GM12878 (cell line): ENCODE measurements around the gene FBRSL1. TPM values are rescaled to one million over a fixed set of nuclear protein-coding genes. Genes with fewer than 3 reads are reported as not detected.
A peak's percentile ranks its signal among the peaks of the same experiment; 100 is the strongest.

ENCODE experiments used
- ATAC-seq: fragments of 200-7000 bp; cut with Tn5 transposase; 3 replicates; pipeline ENCODE4 v1.9.1; 2020; ENCODE audit warnings: mild to moderate bottlenecking, moderate library complexity
- BruUV-seq: library from RNA; stranded (reverse); fragments of 400-500 nt; replicated peaks from 2 replicates; lab custom pipeline; 2021; lab: Mats Ljungman, UMichigan
- CTCF ChIA-PET: fragments of 300-600 bp; sonication (Branson Sonifier 250); formaldehyde crosslinking; extraction: SDS; loops from one replicate; lab custom pipeline; 2021; ENCODE audit warnings: inconsistent platforms; lab: Yijun Ruan, JAX
- POLR2A ChIA-PET: fragments of 350-600 bp; formaldehyde crosslinking; extraction: SDS; loops from one replicate; lab custom pipeline; 2021; ENCODE audit warnings: inconsistent platforms; lab: Charles Lee
- RAD21 ChIA-PET: fragments of 300-600 bp; sonication (Branson Sonifier 250); formaldehyde crosslinking; loops from one replicate; lab custom pipeline; 2023; ENCODE audit warnings: antibody characterized with exemption; ENCODE audit not compliant: unreplicated experiment; lab: Charles Lee
- SMC1A ChIA-PET: fragments of 300-600 bp; sonication (Branson Sonifier 250); formaldehyde crosslinking; loops from one replicate; lab custom pipeline; 2023; ENCODE audit not compliant: unreplicated experiment, uncharacterized antibody; lab: Charles Lee
- DNase-seq: peaks from one replicate; pipeline ENCODE4 v3.0.0-alpha.2; 2011; ENCODE audit warnings: low read depth, low spot score
- FAIRE-seq: peaks from 3 replicates; lab custom pipeline; 2011; peaks lifted over from hg19 to GRCh38; lab: Jason Lieb, UNC
- H2AFZ ChIP-seq: 2 replicates; pipeline ENCODE4 v1.6.0; 2011; ENCODE audit warnings: low read depth, low read length, control low read depth; ENCODE audit not compliant: control insufficient read depth
- H3K27ac ChIP-seq: 2 replicates; pipeline ENCODE4 v1.5.1; 2011; ENCODE audit warnings: control low read depth; ENCODE audit not compliant: control insufficient read depth, insufficient read depth
- H3K27me3 ChIP-seq, 2 experiments: replicated peaks in 1 of 2; 2 replicates each; pipeline versions ENCODE4 v1.6.0 to v1.6.1; 2011; ENCODE audit warnings: low read length in 1 of 2; ENCODE audit not compliant: control insufficient read depth in 2 of 2, insufficient read depth in 2 of 2
- H3K36me3 ChIP-seq, 2 experiments: 2 replicates each; pipeline ENCODE4 v1.5.1; 2011; ENCODE audit warnings: low read length in 1 of 2; ENCODE audit not compliant: control insufficient read depth in 2 of 2, insufficient read depth in 2 of 2
- H3K4me1 ChIP-seq: 2 replicates; pipeline ENCODE4 v1.6.1; 2011; ENCODE audit warnings: mild to moderate bottlenecking, low read length, moderate library complexity, mixed read lengths; ENCODE audit not compliant: control insufficient read depth, insufficient read depth
- H3K4me2 ChIP-seq: 2 replicates; pipeline ENCODE4 v1.6.0; 2011; ENCODE audit warnings: control low read depth; ENCODE audit not compliant: control insufficient read depth, insufficient read depth
- H3K4me3 ChIP-seq: fragments of 200-600 bp; sonication (generic); 2 replicates; pipeline ENCODE4 v1.5.1; 2016
- H3K79me2 ChIP-seq: 2 replicates; pipeline ENCODE4 v1.6.0; 2011; ENCODE audit warnings: low read length; ENCODE audit not compliant: control insufficient read depth, insufficient read depth
- H3K9ac ChIP-seq: 2 replicates; pipeline ENCODE4 v1.8.0; 2011; ENCODE audit warnings: low read length, control low read depth, mixed read lengths; ENCODE audit not compliant: control insufficient read depth, insufficient read depth
- H3K9me3 ChIP-seq: replicated peaks from 3 replicates; pipeline ENCODE4 v1.5.1; 2011; ENCODE audit warnings: mild to moderate bottlenecking, low read length; ENCODE audit not compliant: control insufficient read depth, insufficient read depth
- H4K20me1 ChIP-seq: 2 replicates; pipeline ENCODE4 v1.6.0; 2011; ENCODE audit not compliant: control insufficient read depth, insufficient read depth
- CUX1 ChIP-seq: IDR thresholded peaks from 2 replicates; pipeline ENCODE4 v1.6.1; 2012; ENCODE audit warnings: improper control_type of control experiment, low read depth, low read length; ENCODE audit not compliant: insufficient replicate concordance
- GATAD2B ChIP-seq: fragments of 450-650 bp; conservative IDR thresholded peaks from 2 replicates; pipeline ENCODE4 v1.6.1; 2017; ENCODE audit warnings: low read depth, mild to moderate bottlenecking, moderate library complexity
- MEF2B ChIP-seq: fragments of 450-650 bp; IDR thresholded peaks from 2 replicates; pipeline ENCODE4 v1.6.1; 2018; ENCODE audit warnings: mild to moderate bottlenecking, moderate library complexity; ENCODE audit not compliant: partially characterized antibody, poor library complexity, severe bottlenecking
- NFXL1 ChIP-seq: fragments of 450-650 bp; IDR thresholded peaks from 2 replicates; pipeline ENCODE4 v1.6.1; 2017; ENCODE audit warnings: antibody characterized with exemption, mild to moderate bottlenecking, borderline replicate concordance
- NR2F1 ChIP-seq: fragments of 450-650 bp; conservative IDR thresholded peaks from 2 replicates; pipeline ENCODE4 v1.6.1; 2017; ENCODE audit warnings: mild to moderate bottlenecking
- POLR2A ChIP-seq: IDR thresholded peaks from 2 replicates; pipeline ENCODE4 v1.6.1; 2011; ENCODE audit warnings: low read depth, mild to moderate bottlenecking, low read length
- RELA ChIP-seq: fragments of 450-650 bp; IDR thresholded peaks from 2 replicates; pipeline ENCODE4 v1.8.0; 2014; ENCODE audit warnings: borderline replicate concordance; ENCODE audit not compliant: partially characterized antibody
- TCF7 ChIP-seq: IDR thresholded peaks from 2 replicates; pipeline ENCODE4 v1.6.1; 2014; ENCODE audit warnings: antibody characterized with exemption, borderline replicate concordance
- YBX1 ChIP-seq: fragments of 450-650 bp; IDR thresholded peaks from 2 replicates; pipeline ENCODE4 v1.6.1; 2016; ENCODE audit warnings: antibody characterized with exemption
- YY1 ChIP-seq: IDR thresholded peaks from 2 replicates; pipeline ENCODE4 v1.6.1; 2011; ENCODE audit warnings: low read depth, mild to moderate bottlenecking, low read length
- ZBED1 ChIP-seq: IDR thresholded peaks from 2 replicates; pipeline ENCODE4 v1.6.1; 2016; ENCODE audit warnings: borderline replicate concordance
- WGBS: methylation state at CpG from one replicate; pipeline ENCODE4 v1.1.6; 2016; ENCODE audit warnings: low lambda C conversion rate; ENCODE audit not compliant: insufficient replicate concordance, insufficient coverage; ENCODE audit errors: missing lambda C conversion rate; 5-methylcytosine and 5-hydroxymethylcytosine counted together
- in situ Hi-C: fragments of 300-500 bp; cut with MboI; formaldehyde crosslinking; loops from 9 replicates; pipeline ENCODE4 v1.14.3; 2018; ENCODE audit warnings: mixed read lengths
- intact Hi-C: fragments of 100-400 bp; cut with micrococcal nuclease; formaldehyde crosslinking; loops from one replicate; pipeline ENCODE4 v1.14.2; 2022; ENCODE audit not compliant: unreplicated experiment
- polyA plus RNA-seq, 11 experiments: library from polyadenylated mRNA; depleted of rRNA in 4 of 11; unstranded in 6 of 11; stranded (reverse) in 5 of 11; fragments of >200 nt; fragmentation: Nextera tagmentation in 4 of 11; fragmentation: Illumina TruSeq in 1 of 11; extraction: Ambion mirVana in 4 of 11; extraction: Trizol in 1 of 11; gene quantifications; 1 replicate in 1 of 11; 2 replicates in 10 of 11; pipeline versions ENCODE4 v1.2.1 to v1.2.3, GENCODE V29; 2011 to 2016; ENCODE audit warnings: inconsistent platforms in 2 of 11, missing spikeins in 2 of 11, low read depth in 1 of 11
- total RNA-seq, 4 experiments: library from RNA; depleted of rRNA in 3 of 4; stranded (reverse); fragments of >200 nt in 3 of 4; fragmentation: Illumina TruSeq in 1 of 4; extraction: Trizol in 1 of 4; gene quantifications; 2 replicates each; pipeline versions ENCODE4 v1.2.1 to v1.2.3, GENCODE V29; 2013 to 2021

The FBRSL1 gene
- total and polyA plus RNA-seq, 10 of the 15 experiments (the other 5 are each of a cell fraction or from before 2014, with no cell fraction given): 0.19 to 55.1 (median 4.1) TPM

- no peak for FAIRE-seq
- in situ Hi-C loops (no loop called here), intact Hi-C loops (no loop called here)
- ChIA-PET RAD21 (no interaction called here), POLR2A (no interaction called here), SMC1A (no interaction called here), CTCF (no interaction called here)
- peak; percentile 28 for TF ChIP-seq MEF2B
- TF ChIP-seq YBX1: no peak
- no peak for TF ChIP-seq RELA
- WGBS: 41% methylated on average over 14 of the region's 14 CpGs
- Histone ChIP-seq H3K4me2 (no peak overlapping the region; the same call in 1 of the 2 replicates), H3K27me3 (no peaks in the 10 kb centered on the region), H3K9me3 (no peaks in the 10 kb centered on the region), H3K36me3 (no peaks in the 10 kb centered on the region), H3K4me1 (peaks cover 30% of the 10 kb centered on the region), H3K9ac (no peak overlapping the region), H3K79me2 (peaks cover 17% of the 10 kb centered on the region), H4K20me1 (no peaks in the 10 kb centered on the region), H3K27ac (no peak overlapping the region), H2AFZ (no peak overlapping the region), H3K4me3 (no peak overlapping the region)
- no peak for ATAC-seq
- no peak for DNase-seq
- BruUV-seq: no TSS peak
These were observed 2.6 kb upstream of the FBRSL1 start for GRCh38 chr12:132487311-132487741.

- H3K4me1 ChIP-seq: peaks cover 35% of the 10 kb centered on the region
These were observed 1.5 kb upstream of the FBRSL1 start for GRCh38 chr12:132488127-132489077.

More at GRCh38 chr12:132488127-132489077, 1.5 kb upstream of the FBRSL1 start:
- Histone ChIP-seq H3K4me3 (peak overlapping the region; percentile 71; the same call in 1 of the 2 replicates), H3K9ac (peak overlapping the region; percentile 54; the same call in 1 of the 2 replicates), H4K20me1 (no peaks in the 10 kb centered on the region), H3K4me2 (peak overlapping the region; percentile 96), H3K36me3 (no peaks in the 10 kb centered on the region; a peak in 1 of 4 replicates), H3K27ac (no peak overlapping the region; the same call in 1 of the 2 replicates), H3K9me3 (no peaks in the 10 kb centered on the region), H3K79me2 (peaks cover 27% of the 10 kb centered on the region), H2AFZ (peak overlapping the region; percentile 29; the same call in 1 of the 2 replicates), H3K27me3 (no peaks in the 10 kb centered on the region)
- ChIA-PET RAD21 (no interaction called here), POLR2A (no interaction called here), SMC1A (no interaction called here), CTCF (no interaction called here)
- no peak for DNase-seq
- 8% methylated on average over 22 of the region's 23 CpGs for WGBS
- in situ Hi-C loops (no loop called here), intact Hi-C loops (no loop called here)
- TF ChIP-seq GATAD2B (no peak), TCF7 (no peak), ZBED1 (no peak), CUX1 (no peak), NFXL1 (no peak), POLR2A (peak; percentile 4; the same call in 1 of the 2 replicates), NR2F1 (no peak), YY1 (no peak)
- ATAC-seq: peak; percentile 3; the same call in 2 of the 3 replicates
- BruUV-seq: no TSS peak
- no peak for FAIRE-seq
